ENCODE results near the gene MXD3.
"Not testable (repeated sequence)": the region's sequence is repeated elsewhere in the genome, so short reads cannot be mapped to it uniquely, and the experiment has no call there.

Gene MXD3

GRCh38 chr5:177354256-177354655 is 42.6 kb upstream of the MXD3 start:
- H3K4me3 ChIP-seq (ENCODE audit: low read depth, low read length): no peak overlapping the region
- no peaks in the 10 kb centered on the region for H3K9me3 ChIP-seq (ENCODE audit: control insufficient read depth, insufficient read depth, low read length)
- no peak overlapping the region for H3K9ac ChIP-seq (ENCODE audit: low read depth, low read length)
- peaks cover 5% of the 10 kb centered on the region for H3K4me1 ChIP-seq (ENCODE audit: control insufficient read depth, insufficient read depth, low read length)
- no peaks in the 10 kb centered on the region for H3K36me3 ChIP-seq (ENCODE audit: control insufficient read depth, insufficient read depth, low read length)
- peaks cover 5% of the 10 kb centered on the region for H3K27me3 ChIP-seq (ENCODE audit: control insufficient read depth, insufficient read depth, low read length)

GRCh38 chr5:177353093-177353492 is 41.4 kb upstream of the MXD3 start:
- Histone ChIP-seq H3K4me3 (ENCODE audit: low read depth, low read length) (no peak overlapping the region), H3K27me3 (ENCODE audit: control insufficient read depth, insufficient read depth, low read length) (peaks cover 5% of the 10 kb centered on the region)

GRCh38 chr5:177351392-177352329 is 40.0 kb upstream of the MXD3 start, which contains the start of gene LMAN2:
Gene LMAN2 (minus strand): TSS chr5:177351668. CDS start chr5:177351647, 21 bp downstream.
- Histone ChIP-seq H3K4me1 (ENCODE audit: control insufficient read depth, insufficient read depth, low read length) (peaks cover 5% of the 10 kb centered on the region), H3K9me3 (ENCODE audit: control insufficient read depth, insufficient read depth, low read length) (no peaks in the 10 kb centered on the region)

More at GRCh38 chr5:177353093-177353492, 41.4 kb upstream of the MXD3 start:
- peaks cover 2% of the 10 kb centered on the region for H3K36me3 ChIP-seq (ENCODE audit: control insufficient read depth, insufficient read depth, low read length)
- H3K9me3 ChIP-seq (ENCODE audit: control insufficient read depth, insufficient read depth, low read length): no peaks in the 10 kb centered on the region
- no peak overlapping the region for H3K9ac ChIP-seq (ENCODE audit: low read depth, low read length)
- peaks cover 5% of the 10 kb centered on the region for H3K4me1 ChIP-seq (ENCODE audit: control insufficient read depth, insufficient read depth, low read length)

GRCh38 chr5:177350776-177351391 is 39.2 kb upstream of the MXD3 start:
- Histone ChIP-seq H3K9ac (ENCODE audit: low read depth, low read length) (peak overlapping the region; percentile 99), H3K27me3 (ENCODE audit: control insufficient read depth, insufficient read depth, low read length) (peaks cover 5% of the 10 kb centered on the region), H3K9me3 (ENCODE audit: control insufficient read depth, insufficient read depth, low read length) (no peaks in the 10 kb centered on the region), H3K4me3 (ENCODE audit: low read depth, low read length) (peak overlapping the region; percentile 97), H3K36me3 (ENCODE audit: control insufficient read depth, insufficient read depth, low read length) (peaks cover 2% of the 10 kb centered on the region), H3K4me1 (ENCODE audit: control insufficient read depth, insufficient read depth, low read length) (peaks cover 5% of the 10 kb centered on the region)

More at GRCh38 chr5:177351392-177352329, 40.0 kb upstream of the MXD3 start, which contains the start of gene LMAN2:
- peaks cover 2% of the 10 kb centered on the region for H3K36me3 ChIP-seq (ENCODE audit: control insufficient read depth, insufficient read depth, low read length)
- peak within 1 kb of the TSS; percentile 99 for H3K9ac ChIP-seq (ENCODE audit: low read depth, low read length)
- peak within 1 kb of the TSS; percentile 97 for H3K4me3 ChIP-seq (ENCODE audit: low read depth, low read length)
- H3K27me3 ChIP-seq (ENCODE audit: control insufficient read depth, insufficient read depth, low read length): peaks cover 5% of the 10 kb centered on the region

DNA sequence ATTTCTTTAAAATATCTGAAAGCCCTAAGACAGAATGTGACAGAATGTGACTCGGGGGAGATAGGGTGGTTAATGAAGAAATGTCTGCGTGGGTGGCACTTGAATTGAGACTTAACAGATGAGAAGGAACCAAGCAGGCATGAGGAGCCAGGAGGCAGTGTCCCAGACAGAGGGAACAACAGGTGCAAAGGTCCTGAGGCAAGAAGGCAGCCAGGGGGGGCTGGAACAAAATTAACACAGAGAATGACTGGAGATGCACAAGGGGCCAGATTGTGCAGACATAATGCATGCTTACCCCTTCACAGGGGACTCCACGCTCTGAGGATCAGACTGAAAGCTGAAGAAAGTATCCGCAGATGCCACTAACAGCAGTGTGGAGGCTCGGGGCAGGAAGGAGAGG is 38.1 kb upstream of the MXD3 start:
- peaks cover 2% of the 10 kb centered on the region for H3K36me3 ChIP-seq (ENCODE audit: control insufficient read depth, insufficient read depth, low read length)
- no peaks in the 10 kb centered on the region for H3K9me3 ChIP-seq (ENCODE audit: control insufficient read depth, insufficient read depth, low read length)
- H3K4me3 ChIP-seq (ENCODE audit: low read depth, low read length): no peak overlapping the region
- H3K9ac ChIP-seq (ENCODE audit: low read depth, low read length): no peak overlapping the region
- H3K4me1 ChIP-seq (ENCODE audit: control insufficient read depth, insufficient read depth, low read length): peaks cover 5% of the 10 kb centered on the region
- H3K27me3 ChIP-seq (ENCODE audit: control insufficient read depth, insufficient read depth, low read length): peaks cover 2% of the 10 kb centered on the region

- Histone ChIP-seq H3K27me3 (ENCODE audit: control insufficient read depth, insufficient read depth, low read length) (peaks cover 1% of the 10 kb centered on the region), H3K4me3 (ENCODE audit: low read depth, low read length) (no peak overlapping the region), H3K36me3 (ENCODE audit: control insufficient read depth, insufficient read depth, low read length) (peaks cover 2% of the 10 kb centered on the region), H3K4me1 (ENCODE audit: control insufficient read depth, insufficient read depth, low read length) (peaks cover 5% of the 10 kb centered on the region), H3K9ac (ENCODE audit: low read depth, low read length) (no peak overlapping the region), H3K9me3 (ENCODE audit: control insufficient read depth, insufficient read depth, low read length) (no peaks in the 10 kb centered on the region)
Observed at GRCh38 chr5:177349362-177349647, 37.6 kb upstream of the MXD3 start.

DNA sequence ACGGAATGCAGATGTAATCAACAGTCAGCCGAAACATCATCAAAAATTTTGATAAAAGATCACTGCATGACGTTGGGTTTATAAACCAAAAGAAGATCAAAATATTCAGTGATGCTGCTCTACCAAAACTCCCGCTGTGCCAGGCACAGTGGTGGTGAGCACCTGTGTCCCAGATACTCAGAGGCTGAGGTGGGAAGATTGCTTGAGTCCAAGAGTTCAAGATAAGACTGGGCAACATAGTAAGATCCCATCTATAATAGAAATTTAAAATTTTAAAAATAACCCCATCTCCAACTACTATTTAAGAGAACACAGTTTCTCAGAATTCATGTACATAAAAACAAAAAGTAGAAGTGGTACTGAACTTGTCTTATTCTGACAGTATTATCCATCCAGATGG is 36.0 kb upstream of the MXD3 start:
- Histone ChIP-seq H3K9ac (ENCODE audit: low read depth, low read length) (no peak overlapping the region), H3K4me3 (ENCODE audit: low read depth, low read length) (no peak overlapping the region), H3K27me3 (ENCODE audit: control insufficient read depth, insufficient read depth, low read length) (no peaks in the 10 kb centered on the region), H3K4me1 (ENCODE audit: control insufficient read depth, insufficient read depth, low read length) (peaks cover 5% of the 10 kb centered on the region), H3K9me3 (ENCODE audit: control insufficient read depth, insufficient read depth, low read length) (no peaks in the 10 kb centered on the region), H3K36me3 (ENCODE audit: control insufficient read depth, insufficient read depth, low read length) (peaks cover 2% of the 10 kb centered on the region)

GRCh38 chr5:177346820-177347219 is 35.1 kb upstream of the MXD3 start:
- H3K9me3 ChIP-seq (ENCODE audit: control insufficient read depth, insufficient read depth, low read length): no peaks in the 10 kb centered on the region
- H3K27me3 ChIP-seq (ENCODE audit: control insufficient read depth, insufficient read depth, low read length): no peaks in the 10 kb centered on the region
- H3K9ac ChIP-seq (ENCODE audit: low read depth, low read length): no peak overlapping the region
- H3K4me3 ChIP-seq (ENCODE audit: low read depth, low read length): no peak overlapping the region
- H3K36me3 ChIP-seq (ENCODE audit: control insufficient read depth, insufficient read depth, low read length): peaks cover 2% of the 10 kb centered on the region
- peaks cover 5% of the 10 kb centered on the region for H3K4me1 ChIP-seq (ENCODE audit: control insufficient read depth, insufficient read depth, low read length)

GRCh38 chr5:177344891-177345290 is 33.2 kb upstream of the MXD3 start:
- Histone ChIP-seq H3K4me3 (ENCODE audit: low read depth, low read length) (no peak overlapping the region), H3K4me1 (ENCODE audit: control insufficient read depth, insufficient read depth, low read length) (no peaks in the 10 kb centered on the region), H3K36me3 (ENCODE audit: control insufficient read depth, insufficient read depth, low read length) (peaks cover 2% of the 10 kb centered on the region), H3K27me3 (ENCODE audit: control insufficient read depth, insufficient read depth, low read length) (no peaks in the 10 kb centered on the region), H3K9me3 (ENCODE audit: control insufficient read depth, insufficient read depth, low read length) (no peaks in the 10 kb centered on the region), H3K9ac (ENCODE audit: low read depth, low read length) (no peak overlapping the region)

- H3K36me3 ChIP-seq (ENCODE audit: control insufficient read depth, insufficient read depth, low read length): peaks cover 2% of the 10 kb centered on the region
- no peaks in the 10 kb centered on the region for H3K27me3 ChIP-seq (ENCODE audit: control insufficient read depth, insufficient read depth, low read length)
- no peaks in the 10 kb centered on the region for H3K4me1 ChIP-seq (ENCODE audit: control insufficient read depth, insufficient read depth, low read length)
- no peak overlapping the region for H3K9ac ChIP-seq (ENCODE audit: low read depth, low read length)
- no peaks in the 10 kb centered on the region for H3K9me3 ChIP-seq (ENCODE audit: control insufficient read depth, insufficient read depth, low read length)
- H3K4me3 ChIP-seq (ENCODE audit: low read depth, low read length): no peak overlapping the region
Observed at GRCh38 chr5:177343777-177344176, 32.1 kb upstream of the MXD3 start.

DNA sequence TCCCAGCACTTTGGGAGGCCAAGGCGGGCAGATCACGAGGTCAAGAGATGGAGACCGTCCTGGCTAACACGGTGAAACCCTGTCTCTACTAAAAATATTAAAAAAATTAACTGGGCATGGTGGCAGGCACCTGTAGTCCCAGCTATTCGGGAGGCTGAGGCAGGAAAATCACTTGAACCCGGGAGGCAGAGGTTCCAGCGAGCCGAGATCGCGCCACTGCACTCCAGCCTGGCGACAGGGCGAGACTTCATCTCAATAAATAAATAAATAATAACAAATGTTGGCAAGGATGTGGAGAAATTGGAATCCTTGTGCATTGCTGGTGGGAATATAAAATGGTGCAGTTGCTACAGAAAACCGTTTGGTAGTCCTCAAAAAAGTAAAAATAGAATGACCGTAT is 31.3 kb upstream of the MXD3 start:
- H3K36me3 ChIP-seq (ENCODE audit: control insufficient read depth, insufficient read depth, low read length); H3K4me3 ChIP-seq (ENCODE audit: low read depth, low read length); H3K27me3 ChIP-seq (ENCODE audit: control insufficient read depth, insufficient read depth, low read length); H3K4me1 ChIP-seq (ENCODE audit: control insufficient read depth, insufficient read depth, low read length); H3K9me3 ChIP-seq (ENCODE audit: control insufficient read depth, insufficient read depth, low read length); H3K9ac ChIP-seq (ENCODE audit: low read depth, low read length): not testable (repeated sequence)

DNA sequence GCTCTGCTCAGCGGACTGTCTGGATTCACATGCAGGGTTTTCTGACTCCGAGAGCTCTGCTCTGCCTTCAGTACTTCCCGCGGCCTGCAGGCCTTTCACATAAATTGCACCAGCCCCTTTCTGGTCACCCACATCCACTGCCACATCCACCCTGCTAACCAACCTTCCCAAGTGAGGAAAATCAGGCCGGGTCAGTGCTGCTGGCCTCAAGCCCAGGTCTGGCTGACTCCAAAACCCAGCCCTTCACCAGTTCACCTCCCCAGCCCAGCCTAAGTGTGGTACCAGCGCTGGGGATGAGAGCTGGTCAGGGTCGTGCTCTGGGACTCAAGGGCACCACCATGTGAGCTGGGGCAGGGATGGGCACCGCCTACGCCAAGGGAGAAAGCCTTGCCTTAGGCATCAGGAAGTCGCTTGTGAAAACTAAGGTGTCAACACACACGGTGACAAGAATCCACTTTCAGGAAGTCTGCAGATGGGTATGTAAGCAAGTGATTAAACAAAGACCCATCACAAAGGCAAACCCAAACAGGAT is 27.5 kb upstream of the MXD3 start:
- Histone ChIP-seq H3K27me3 (ENCODE audit: control insufficient read depth, insufficient read depth, low read length) (no peaks in the 10 kb centered on the region), H3K36me3 (ENCODE audit: control insufficient read depth, insufficient read depth, low read length) (peaks cover 30% of the 10 kb centered on the region), H3K4me3 (ENCODE audit: low read depth, low read length) (no peak overlapping the region), H3K9ac (ENCODE audit: low read depth, low read length) (no peak overlapping the region), H3K9me3 (ENCODE audit: control insufficient read depth, insufficient read depth, low read length) (no peaks in the 10 kb centered on the region), H3K4me1 (ENCODE audit: control insufficient read depth, insufficient read depth, low read length) (no peaks in the 10 kb centered on the region)

Data from iPS-15b (cell line).